SK-MEL-5 (cell line): ENCODE measurements around the gene TSPAN11. TPM values are rescaled to one million over a fixed set of nuclear protein-coding genes. Genes with fewer than 3 reads are reported as not detected.
A peak's percentile ranks its signal among the peaks of the same experiment; 100 is the strongest.

ENCODE experiments used
- DNase-seq: peaks from one replicate; pipeline ENCODE4 v3.0.0-alpha.2; 2016; ENCODE audit warnings: low read depth, low spot score
- in situ Hi-C: cut with HindIII; loops from 2 replicates; pipeline ENCODE4 v1.10.0; 2016; ENCODE audit warnings: low sequenced_read_pairs, high pct_unique_total_duplicates, low pct_unique_long_range_greater_than_20kb
- total RNA-seq: library from RNA; depleted of rRNA; stranded (reverse); fragments of >200 nt; shearing (Covaris generic); gene quantifications from 2 replicates; pipeline ENCODE4 v1.2.3, GENCODE V29; 2014

Gene TSPAN11
- total RNA-seq, 1 experiment from 2014 or later: not detected

DNA sequence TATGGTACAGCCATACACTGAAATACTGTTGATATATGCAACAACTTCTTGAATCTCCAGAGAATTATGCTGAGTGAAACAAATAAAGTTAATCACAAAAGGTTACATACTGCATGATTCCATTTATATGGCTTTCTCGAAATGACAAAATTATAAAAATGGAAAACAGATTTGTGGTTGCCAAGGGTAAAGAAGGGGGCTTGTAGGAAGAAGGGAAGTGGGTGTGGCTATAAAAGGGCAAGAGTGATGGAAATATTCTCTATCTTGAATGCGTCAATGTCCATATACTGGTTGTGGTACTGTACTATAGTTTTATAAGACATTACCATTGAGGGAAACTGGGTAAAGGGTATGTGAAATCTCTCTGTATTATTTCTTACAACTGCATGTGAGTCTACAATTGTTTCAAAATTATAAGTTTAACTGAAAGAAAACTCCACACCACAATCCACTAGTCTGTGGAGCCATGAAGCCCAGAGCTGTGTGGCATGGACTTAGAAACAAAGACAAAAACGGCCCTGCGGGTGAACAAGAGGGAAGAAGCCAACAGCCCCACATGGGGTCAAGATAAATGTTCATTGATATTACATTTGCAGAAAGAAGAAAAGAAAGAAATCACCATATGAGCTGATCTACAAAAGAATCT lies 18.3 kb upstream of the TSPAN11 start:
- in situ Hi-C loops: no loop called here
- DNase-seq: no peak

DNA sequence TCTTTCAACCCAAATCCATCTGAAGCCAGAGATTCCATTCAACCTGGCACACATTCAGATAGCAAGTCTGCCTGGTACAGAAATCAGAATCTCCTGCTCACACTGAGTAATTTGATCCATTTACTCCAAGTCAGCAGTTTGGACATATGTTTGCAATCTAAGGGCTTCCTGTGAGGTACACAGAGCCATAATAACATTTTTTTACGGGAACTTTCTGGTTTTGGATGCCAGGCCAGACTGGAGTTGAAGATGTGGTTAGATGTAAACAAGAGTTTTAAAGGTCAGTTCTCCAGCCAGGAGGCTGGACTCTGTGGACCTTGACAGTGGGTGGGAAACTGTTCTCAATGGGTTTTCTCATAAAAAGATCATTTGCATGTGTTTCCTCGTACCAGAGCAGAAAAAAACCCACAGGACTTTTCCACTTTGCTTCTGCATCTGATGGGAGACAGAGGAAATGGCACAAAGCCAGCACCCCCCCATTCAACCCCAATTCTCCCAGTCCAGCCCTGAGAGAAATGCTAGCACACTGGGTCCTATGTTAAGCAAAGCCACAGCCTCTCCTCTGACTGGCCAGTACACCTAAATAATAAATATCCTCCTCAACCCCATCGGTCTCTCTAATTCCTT lies 17.7 kb upstream of the TSPAN11 start:
- in situ Hi-C loops: no loop called here
- no peak for DNase-seq

DNA sequence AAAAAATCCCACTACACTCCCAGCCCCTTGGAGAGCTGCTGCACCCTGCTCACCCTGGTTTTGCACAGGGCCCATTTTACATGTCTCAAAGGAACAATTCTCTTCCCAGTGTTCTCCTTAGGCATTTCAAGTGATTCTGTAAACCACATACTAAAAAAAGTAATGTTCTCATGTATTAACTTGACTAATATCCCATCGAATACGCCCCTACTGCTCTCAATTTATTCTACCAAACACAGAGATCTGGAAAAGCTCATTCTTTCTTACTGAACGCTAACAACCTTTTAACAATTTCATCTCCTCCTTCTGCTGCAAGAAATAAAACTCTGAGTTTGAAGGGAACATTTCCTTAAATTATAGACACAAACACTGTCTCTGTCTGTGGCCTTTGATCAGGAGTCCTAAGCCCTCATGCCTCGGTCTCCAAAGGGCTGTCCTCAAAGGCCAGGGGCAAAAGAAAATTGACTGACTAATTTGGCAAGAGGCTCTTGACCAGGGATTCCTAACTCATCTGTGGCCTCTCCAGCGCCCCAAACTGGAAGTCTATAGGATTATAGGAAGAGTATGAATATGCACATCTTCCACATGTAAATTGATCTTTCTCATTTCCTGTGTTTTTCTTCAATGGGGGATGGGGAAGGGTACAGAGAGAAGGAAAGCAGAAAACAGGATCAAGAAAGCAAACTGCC lies 17.1 kb upstream of the TSPAN11 start:
- no peak for DNase-seq
- in situ Hi-C loops: no loop called here

DNA sequence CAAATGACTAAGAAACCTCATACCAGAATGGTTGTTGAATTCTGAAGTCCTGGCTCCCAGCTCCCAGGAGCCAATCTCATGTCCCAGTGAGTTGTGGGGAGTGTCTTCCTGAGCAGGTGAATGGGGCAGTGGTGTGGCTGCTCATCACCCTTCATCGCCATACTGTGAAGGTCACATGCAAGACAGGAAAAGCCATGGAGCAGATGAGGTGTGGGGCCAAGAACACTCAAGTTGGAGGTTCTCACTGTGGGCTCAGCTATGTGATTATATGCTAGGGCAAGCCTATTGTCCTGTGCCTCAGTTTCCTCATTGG lies 16.6 kb upstream of the TSPAN11 start:
- DNase-seq: no peak
- in situ Hi-C loops: no loop called here

DNA sequence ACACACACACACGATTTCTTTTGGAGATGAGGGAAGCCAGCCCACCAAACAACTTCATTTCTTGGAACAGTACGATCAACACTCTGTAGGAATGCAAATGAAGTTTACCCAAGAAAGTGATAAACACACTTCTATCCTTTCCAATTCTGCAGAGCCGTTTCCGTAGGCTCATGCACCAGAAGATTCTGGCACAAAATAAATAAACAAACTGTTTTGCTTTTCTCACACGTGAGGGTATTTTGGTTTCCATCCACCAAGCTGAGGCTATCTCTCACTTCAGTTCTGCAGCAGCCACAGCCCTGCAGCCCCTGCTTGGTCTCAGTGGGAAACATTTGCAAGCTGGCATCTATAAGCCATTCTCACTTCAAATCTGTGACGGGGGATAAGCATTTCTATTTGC lies 15.3 kb upstream of the TSPAN11 start:
- in situ Hi-C loops: no loop called here
- no peak for DNase-seq

DNA sequence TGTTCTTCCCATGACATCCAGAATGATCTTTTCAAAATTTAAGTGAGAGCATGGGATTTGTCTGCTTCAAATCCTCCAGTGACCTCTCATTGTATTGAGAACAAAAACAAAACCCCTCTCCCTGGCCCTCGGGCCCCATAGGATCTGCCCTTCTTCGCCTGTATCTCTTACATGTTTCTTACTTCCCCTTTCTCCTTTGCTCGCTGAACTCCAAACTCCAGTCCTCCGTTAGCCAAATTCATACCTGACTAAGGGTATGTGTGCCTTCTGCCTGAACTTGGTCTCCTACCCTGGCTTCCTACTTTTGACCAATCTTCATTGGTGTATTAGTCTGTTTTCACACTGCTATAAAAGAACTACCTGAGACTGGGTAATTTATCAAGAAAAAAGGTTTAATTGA lies 13.2 kb upstream of the TSPAN11 start:
- no peak for DNase-seq
- in situ Hi-C loops: no loop called here

DNA sequence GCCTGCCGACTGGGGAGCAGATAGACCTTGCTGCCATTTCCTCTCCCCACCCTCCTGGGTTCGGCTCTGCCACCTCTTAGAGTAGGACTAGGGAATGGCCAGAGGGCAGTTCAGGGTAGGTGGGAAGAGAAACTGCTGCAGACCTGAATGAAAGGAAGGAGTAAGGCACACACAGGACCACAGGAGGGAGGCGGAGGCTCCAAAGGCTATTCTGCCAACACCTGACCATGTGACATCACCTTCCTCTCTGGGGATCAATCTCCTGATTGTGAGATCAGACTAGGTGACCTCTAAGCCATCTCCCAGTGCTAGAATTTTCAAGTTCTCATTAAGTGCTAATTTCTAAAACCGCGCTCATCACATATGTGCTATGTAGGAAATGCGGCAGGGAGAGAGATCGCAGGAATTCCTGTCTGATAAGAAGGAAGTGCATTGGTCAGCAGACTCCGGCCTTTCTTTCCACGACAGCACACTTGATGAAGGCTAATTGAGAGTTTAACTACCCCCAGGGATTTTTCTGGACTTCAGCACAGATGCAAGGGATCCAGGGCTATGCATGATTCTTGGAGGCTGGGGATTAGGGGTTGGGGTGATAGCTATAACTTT lies 11.5 kb upstream of the TSPAN11 start:
- in situ Hi-C loops: no loop called here
- no peak for DNase-seq

DNA sequence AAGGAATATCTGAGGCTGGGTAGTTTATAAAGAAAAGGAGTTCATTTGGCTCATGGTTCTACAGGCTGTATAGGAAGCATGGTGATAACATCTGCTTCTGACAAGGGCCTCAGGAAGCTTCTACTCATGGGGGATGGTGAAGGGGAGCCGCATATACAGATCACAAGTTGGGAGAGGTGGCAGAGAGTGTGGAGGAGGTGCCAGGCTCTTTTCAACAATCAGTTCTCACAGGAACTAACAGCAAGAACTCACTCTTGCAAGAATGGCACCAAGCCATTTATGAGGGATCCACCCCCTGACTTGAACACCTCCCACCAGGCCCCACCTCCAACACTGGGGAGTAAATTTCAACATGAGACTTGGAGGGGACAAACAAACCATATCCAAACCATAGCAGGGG lies 3.5 kb upstream of the TSPAN11 start:
- in situ Hi-C loops: no loop called here
- DNase-seq: no peak

DNA sequence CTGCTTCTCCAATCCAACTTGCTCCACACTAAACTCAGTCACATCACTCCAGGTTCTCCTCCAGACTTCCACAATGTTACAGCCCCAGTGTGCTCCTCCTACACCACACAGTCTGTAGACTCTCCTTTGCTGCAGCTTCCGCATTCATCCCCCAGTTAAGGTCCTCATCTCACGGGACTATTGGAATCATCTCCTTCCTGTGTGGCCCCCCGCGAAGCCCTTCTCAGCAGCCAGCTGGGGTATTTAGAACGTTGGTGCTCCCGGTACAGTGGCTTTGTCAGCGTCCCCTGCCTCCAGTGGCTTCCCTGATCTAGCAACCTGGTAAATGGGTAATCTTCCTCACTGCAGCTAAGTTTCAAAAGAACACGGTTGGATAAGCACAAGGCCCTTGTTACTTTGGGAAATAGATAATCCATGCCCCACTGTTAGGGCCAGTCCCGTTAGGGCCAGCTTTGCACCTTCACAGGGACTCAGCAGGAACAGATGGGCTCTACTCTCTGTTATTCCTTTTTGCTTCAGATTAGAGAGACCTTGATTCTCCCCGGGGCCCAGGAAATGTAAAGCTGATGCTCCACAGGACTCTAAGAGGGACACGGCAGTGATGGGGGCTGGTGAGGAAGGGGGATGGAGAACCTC lies 823 bp upstream of the TSPAN11 start:
- no peak for DNase-seq
- in situ Hi-C loops: no loop called here

DNA sequence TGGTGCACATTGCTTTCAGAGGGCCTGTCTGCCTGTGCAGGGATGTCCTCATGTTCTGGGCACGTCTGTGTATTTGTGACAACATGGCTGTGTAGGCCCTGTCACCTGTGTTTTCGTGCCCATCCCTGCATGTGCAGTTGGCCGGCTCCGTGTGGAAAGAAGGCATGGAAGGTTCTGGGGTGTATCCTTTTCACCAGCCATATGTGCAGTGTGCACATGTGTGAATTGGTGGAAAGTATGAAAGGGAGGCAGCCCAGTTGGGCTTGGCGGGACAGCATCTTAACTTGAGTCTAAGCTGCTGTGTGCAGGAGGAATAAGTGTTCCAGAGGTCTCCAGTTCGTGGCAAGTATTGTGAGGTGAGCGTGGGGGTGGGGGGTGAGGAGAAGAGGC lies 669 bp downstream of the TSPAN11 start:
- no peak for DNase-seq
- in situ Hi-C loops: no loop called here

DNA sequence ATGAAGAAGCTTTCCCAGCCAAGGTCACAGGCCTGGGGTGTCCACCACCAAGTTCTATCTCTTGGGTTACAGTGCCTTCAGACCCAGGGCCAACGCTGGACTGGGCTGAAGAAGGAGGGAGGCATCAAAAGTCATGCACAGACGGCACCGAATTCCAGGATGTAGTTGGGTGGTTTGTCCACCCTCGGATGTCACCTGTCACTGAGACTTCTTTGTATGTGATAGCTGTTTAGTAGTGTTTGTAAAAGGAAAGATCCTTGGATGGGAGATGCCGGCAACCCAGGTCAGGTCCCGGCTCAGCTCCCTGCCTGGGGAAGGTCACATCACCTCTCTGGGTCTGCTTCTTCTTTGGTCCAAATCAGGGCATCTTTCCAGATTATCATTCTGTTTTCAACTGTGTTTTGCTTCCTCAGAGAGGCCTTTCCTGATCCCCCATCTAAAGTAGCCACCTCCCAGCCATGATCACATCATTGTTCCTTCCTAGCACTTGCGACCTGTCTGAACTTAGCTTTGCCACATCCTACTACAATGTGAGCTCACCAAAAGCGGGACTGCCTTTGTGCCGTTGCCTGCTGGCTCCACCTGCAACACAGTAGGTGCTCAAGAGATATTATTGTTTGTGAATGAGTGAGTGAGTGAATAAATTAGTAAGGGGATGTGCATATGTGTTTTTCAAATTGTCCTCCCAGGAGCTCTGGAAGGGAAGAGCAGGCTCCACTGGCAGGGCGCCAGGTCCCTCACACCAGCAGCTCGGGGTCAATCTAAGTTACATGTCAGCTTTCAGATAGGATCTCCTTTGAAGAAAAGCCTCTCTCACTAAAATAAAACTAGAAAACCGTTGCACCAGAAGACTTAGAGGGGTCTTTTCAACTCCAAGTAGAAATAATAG lies 2.1 kb downstream of the TSPAN11 start:
- DNase-seq: no peak
- in situ Hi-C loops: no loop called here

DNA sequence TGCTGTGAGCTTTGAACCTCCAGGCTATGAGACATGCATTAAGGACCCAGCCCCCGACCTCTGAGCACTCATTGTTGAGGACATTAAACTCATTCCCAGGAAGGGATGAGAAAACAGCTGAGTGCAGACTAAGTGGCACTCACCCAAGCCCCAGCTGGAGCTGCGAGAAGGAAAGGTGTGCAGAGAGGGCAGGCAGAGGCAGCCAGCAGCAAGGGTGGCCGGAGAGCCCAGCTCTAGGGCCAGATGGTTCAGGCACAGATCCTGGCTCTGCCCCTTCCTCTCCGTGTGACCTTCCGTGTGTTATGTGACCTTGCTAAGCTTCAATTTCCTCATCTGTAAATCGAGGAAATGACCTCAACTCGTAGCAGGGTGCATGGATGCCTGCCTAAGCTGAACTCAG lies 3.7 kb downstream of the TSPAN11 start:
- no peak for DNase-seq
- in situ Hi-C loops: no loop called here

DNA sequence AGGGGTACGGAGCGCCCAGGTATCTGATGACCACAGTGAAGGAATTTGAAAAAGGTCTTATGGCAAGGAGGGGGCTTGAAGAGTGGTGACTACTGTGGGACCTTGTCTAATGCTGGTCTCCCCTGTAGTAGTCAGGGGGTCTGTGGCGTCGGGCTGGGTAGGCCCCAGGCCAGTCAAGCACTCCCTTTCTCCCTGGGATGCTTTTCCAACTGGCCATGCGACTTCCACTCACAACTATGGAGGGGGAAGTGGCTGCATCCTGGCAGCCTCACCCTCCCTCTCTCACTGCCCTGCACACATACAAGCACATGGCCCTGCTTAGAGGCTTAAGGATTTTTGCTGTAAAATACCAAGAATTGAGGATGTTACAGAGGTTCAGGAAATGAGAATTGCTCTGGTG lies 4.1 kb downstream of the TSPAN11 start:
- DNase-seq: no peak
- in situ Hi-C loops: no loop called here

DNA sequence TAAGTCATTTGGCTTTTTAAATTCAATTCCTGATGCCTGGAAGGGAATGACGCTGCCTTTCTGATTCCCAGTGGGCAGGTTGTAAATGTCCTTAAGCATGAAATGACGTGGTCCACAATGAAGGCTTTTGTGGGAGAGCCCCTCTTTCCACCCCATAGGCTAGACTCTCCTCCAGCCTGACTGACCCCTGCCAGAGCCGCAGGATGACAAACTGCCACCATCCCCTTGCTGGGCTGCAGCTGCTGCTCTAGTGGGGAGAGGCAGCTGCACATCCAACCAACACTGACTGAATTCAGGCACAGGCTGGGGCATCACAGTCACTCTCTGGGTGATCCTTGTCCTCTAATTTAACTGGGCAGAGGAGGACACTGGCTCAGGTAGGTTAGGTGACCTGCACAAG lies 6.3 kb downstream of the TSPAN11 start:
- no peak for DNase-seq
- in situ Hi-C loops: no loop called here

DNA sequence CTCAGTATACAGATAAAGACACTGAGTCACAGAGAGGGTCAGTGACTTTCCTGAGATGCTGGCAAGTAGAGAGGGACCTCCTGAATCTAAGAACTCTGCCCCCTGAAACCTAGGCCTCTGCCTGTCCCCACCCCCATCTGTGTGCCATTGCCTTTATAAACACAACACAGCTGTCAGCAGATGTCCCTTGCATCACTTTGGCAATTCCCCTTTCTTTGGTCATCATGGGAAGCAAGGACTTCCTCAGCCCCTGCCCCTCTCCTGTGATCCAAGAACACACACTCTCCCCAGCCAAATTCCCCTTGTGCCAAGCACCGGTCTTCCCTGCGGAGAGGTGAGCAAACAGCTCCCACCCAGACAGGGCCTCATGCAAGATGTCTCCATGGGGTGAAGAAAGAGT lies 8.3 kb downstream of the TSPAN11 start:
- no peak for DNase-seq
- in situ Hi-C loops: no loop called here

DNA sequence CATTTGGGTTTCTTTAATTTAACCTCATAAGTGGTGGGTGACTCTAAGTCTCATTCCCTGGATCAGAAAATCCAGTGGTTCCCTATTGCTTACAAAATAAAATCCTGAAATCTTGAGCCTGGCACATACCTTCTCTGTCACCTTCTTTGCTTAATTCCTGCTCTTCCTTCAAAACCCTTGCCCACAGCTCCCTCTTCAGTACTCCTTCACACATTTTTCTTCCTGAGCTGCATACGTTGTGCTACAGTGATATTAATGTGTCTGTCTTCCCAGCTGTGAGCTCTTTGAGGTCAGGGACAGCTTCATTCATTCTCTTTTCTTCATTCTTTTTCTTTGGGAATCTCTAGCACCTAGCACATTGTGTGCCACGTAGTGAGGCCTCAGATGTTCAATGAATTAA lies 9.5 kb downstream of the TSPAN11 start:
- DNase-seq: peak; percentile 10
- in situ Hi-C loops: no loop called here

DNA sequence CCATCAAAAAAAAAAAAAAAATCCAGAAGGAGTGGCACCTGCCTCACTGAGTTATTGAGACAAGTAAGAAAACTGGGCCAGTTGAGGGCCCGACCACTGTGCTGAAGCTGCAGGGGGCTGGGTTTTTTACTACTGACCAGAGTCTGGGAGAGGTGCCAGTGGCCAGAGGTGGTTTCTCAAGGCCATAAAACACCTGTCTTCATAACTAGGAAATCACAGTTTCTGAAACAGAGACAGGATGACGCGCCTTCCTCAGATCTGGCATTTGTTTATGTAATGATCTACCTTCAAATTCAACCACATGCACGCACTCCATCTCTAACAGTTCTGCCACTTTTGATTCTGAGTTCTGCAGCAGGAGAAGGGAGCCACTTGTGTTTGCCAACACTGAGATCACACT lies 12.7 kb downstream of the TSPAN11 start:
- in situ Hi-C loops: no loop called here

DNA sequence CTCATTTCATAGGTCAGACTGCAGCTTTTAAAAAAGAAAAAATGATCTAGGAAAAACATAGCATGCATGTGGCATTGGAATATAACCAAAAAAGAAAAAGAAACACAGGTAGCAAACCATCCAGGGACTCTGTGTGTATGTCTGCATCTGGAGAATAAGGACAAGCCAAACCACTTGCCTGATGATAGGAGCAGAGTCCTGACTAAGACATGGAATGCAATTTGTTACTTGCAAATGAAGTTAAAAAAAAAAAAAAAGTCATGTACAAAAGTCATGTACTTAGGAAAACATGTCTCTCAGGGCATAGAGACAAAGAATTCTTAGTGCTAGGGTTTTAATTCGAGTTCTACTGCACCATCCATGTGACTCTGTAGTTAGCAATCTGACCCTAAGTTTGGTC lies 15.9 kb downstream of the TSPAN11 start:
- DNase-seq: no peak
- in situ Hi-C loops: no loop called here

More for the DNA sequence above, 12.7 kb downstream of the TSPAN11 start:
- DNase-seq: no peak
